ENCODE measurements around the gene ID2.

ID2 gene

DNA sequence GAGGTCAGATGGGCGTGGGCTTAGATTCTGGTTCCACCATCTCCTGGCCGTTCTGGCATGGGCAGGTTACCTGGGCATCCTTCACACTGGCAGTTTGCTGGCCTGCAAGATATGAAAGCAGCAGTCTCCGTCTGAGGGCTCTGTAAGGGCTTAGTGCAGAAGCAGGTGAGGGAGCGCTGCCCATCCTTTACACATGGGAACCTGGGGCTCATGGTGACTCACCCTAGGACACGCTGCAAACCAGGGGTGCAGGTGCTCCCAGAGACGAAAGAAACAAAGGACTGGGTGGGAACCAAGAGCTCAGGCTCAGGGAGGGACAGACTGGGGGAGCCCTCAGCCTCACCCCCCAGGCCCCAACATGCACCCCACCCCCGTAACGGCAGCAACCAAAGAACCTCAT lies 10.7 kb upstream of the ID2 start:
- H3K4me3 ChIP-seq (ENCODE audit: low read length in 2 of 2) = peak overlapping the region in 1 of 2 donors; percentile 22
- H3K23ac ChIP-seq (ENCODE audit: low read depth, low read length, poor library complexity) = no peak overlapping the region
- no peak overlapping the region for H2AFZ ChIP-seq (ENCODE audit: low read length)
- peaks cover 0 to 10% (median 3%) of the 10 kb centered on the region in 3 experiments for H3K27me3 ChIP-seq (ENCODE audit: control insufficient read depth in 3 of 3, insufficient read depth in 3 of 3, low read depth in 1 of 3, low read length in 3 of 3)
- no peak overlapping the region for H4K8ac ChIP-seq (ENCODE audit: low read depth, low read length)
- no peak overlapping the region for H3K4me2 ChIP-seq (ENCODE audit: insufficient read depth, low read length, poor library complexity, severe bottlenecking)
- peaks cover 16 to 22% of the 10 kb centered on the region in 2 donors for H3K9me3 ChIP-seq (replicated peaks in 1 of 2; ENCODE audit: control insufficient read depth in 2 of 2, insufficient read depth in 1 of 2, low read depth in 1 of 2, low read length in 2 of 2)
- H2BK15ac ChIP-seq (ENCODE audit: low read length) = no peak overlapping the region
- no peak overlapping the region for H2BK5ac ChIP-seq (ENCODE audit: low read length)
- H3K9ac ChIP-seq (ENCODE audit: low read depth, low read length, poor library complexity) = peak overlapping the region; percentile 53
- no peaks in the 10 kb centered on the region for H3K36me3 ChIP-seq (replicated peaks in 1 of 2; ENCODE audit: control insufficient read depth in 2 of 2, insufficient read depth in 2 of 2, low read length in 2 of 2)
- H2BK120ac ChIP-seq (ENCODE audit: low read depth, low read length) = no peak overlapping the region
- DNase-seq (ENCODE audit: low spot score) = no peak
- WGBS, 2 donors (ENCODE audit: extremely low coverage in 2 of 2, insufficient read length in 2 of 2, insufficient replicate concordance in 1 of 2) = no CpG with 5 or more reads among the region's 8 CpGs
- H4K91ac ChIP-seq (ENCODE audit: low read depth, low read length, poor library complexity) = no peak overlapping the region
- no peak overlapping the region for H2BK12ac ChIP-seq (ENCODE audit: low read length)
- no peak overlapping the region for H3K14ac ChIP-seq (ENCODE audit: low read length)
- no peak overlapping the region for H3K4ac ChIP-seq (ENCODE audit: low read length)
- peak overlapping the region; percentile 23 for H2AK5ac ChIP-seq (ENCODE audit: low read depth, low read length)
- H3K27ac ChIP-seq (replicated peaks; ENCODE audit: low read length) = no peak overlapping the region
- H3K18ac ChIP-seq (ENCODE audit: low read length) = peak overlapping the region; percentile 46
- no peaks in the 10 kb centered on the region for H3K79me1 ChIP-seq (ENCODE audit: low read depth, low read length)
- peaks cover 0 to 4% of the 10 kb centered on the region in 2 donors for H3K4me1 ChIP-seq (ENCODE audit: control insufficient read depth in 2 of 2, insufficient read depth in 1 of 2, low read depth in 1 of 2, low read length in 2 of 2)

DNA sequence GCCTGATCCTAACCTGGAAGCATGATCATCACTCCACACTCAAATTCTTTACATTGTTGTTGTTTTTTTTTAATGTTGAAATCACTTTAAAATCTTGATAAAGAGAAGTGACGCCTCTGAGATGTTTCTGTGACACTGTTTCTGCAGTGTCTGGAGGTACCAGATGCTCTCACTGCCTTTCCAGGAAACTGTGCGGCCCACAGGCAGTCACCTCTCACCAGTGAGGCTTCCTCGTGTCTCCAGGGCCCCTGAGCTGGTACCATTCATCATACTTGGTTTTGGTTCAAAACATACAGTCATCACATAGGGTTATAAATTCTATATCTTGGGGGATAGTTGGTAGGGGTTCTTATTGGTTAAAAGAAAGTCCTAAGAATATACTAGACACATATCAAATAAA lies 10.1 kb upstream of the ID2 start:
- Histone ChIP-seq H3K23ac (ENCODE audit: low read depth, low read length, poor library complexity) (no peak overlapping the region), H3K4me2 (ENCODE audit: insufficient read depth, low read length, poor library complexity, severe bottlenecking) (no peak overlapping the region), H2BK120ac (ENCODE audit: low read depth, low read length) (no peak overlapping the region), H4K91ac (ENCODE audit: low read depth, low read length, poor library complexity) (no peak overlapping the region), H2AK5ac (ENCODE audit: low read depth, low read length) (no peak overlapping the region), H2BK15ac (ENCODE audit: low read length) (no peak overlapping the region), H3K4ac (ENCODE audit: low read length) (no peak overlapping the region), H2BK12ac (ENCODE audit: low read length) (no peak overlapping the region), H2BK5ac (ENCODE audit: low read length) (no peak overlapping the region), H3K9me3 (replicated peaks in 1 of 2; ENCODE audit: control insufficient read depth in 2 of 2, insufficient read depth in 1 of 2, low read depth in 1 of 2, low read length in 2 of 2) (peaks cover 15 to 25% of the 10 kb centered on the region in 2 donors), H3K18ac (ENCODE audit: low read length) (no peak overlapping the region), H2AFZ (ENCODE audit: low read length) (no peak overlapping the region), H3K14ac (ENCODE audit: low read length) (no peak overlapping the region), H3K4me1 (ENCODE audit: control insufficient read depth in 2 of 2, insufficient read depth in 1 of 2, low read depth in 1 of 2, low read length in 2 of 2) (peaks cover 0 to 7% of the 10 kb centered on the region in 2 donors), H3K27me3 (ENCODE audit: control insufficient read depth in 3 of 3, insufficient read depth in 3 of 3, low read depth in 1 of 3, low read length in 3 of 3) (peaks cover 0 to 16% (median 4%) of the 10 kb centered on the region in 3 experiments), H3K4me3 (ENCODE audit: low read length in 2 of 2) (no peak overlapping the region), H3K79me1 (ENCODE audit: low read depth, low read length) (no peaks in the 10 kb centered on the region), H3K36me3 (replicated peaks in 1 of 2; ENCODE audit: control insufficient read depth in 2 of 2, insufficient read depth in 2 of 2, low read length in 2 of 2) (no peaks in the 10 kb centered on the region), H4K8ac (ENCODE audit: low read depth, low read length) (no peak overlapping the region), H3K9ac (ENCODE audit: low read depth, low read length, poor library complexity) (no peak overlapping the region), H3K27ac (replicated peaks; ENCODE audit: low read length) (no peak overlapping the region)
- WGBS, 2 donors (ENCODE audit: extremely low coverage in 2 of 2, insufficient read length in 2 of 2, insufficient replicate concordance in 1 of 2) = no CpG with 5 or more reads among the region's 3 CpGs
- no peak for DNase-seq (ENCODE audit: low spot score)

DNA sequence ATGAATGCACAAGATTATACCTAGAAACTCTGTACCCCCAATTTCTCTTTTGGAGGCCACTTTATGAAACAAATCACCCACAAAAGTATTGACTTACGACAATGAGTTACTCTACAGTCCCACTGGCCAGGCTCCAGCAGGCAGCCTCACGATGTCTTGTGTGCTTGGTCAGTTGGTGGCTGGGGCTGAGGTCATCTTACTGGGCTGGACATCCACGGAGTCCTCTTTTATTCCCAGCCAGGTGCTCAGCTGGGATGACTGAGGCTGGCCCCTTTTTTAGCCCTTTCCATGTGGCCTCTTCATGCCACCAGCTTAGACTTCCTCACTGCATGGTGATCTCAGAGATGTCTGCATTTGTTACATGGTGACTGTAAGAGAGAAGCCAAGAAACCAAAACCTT lies 8.9 kb upstream of the ID2 start:
- Histone ChIP-seq H3K79me1 (ENCODE audit: low read depth, low read length) (no peaks in the 10 kb centered on the region), H4K8ac (ENCODE audit: low read depth, low read length) (no peak overlapping the region), H3K18ac (ENCODE audit: low read length) (no peak overlapping the region), H2AK5ac (ENCODE audit: low read depth, low read length) (no peak overlapping the region), H4K91ac (ENCODE audit: low read depth, low read length, poor library complexity) (no peak overlapping the region), H3K4me1 (ENCODE audit: control insufficient read depth in 2 of 2, insufficient read depth in 1 of 2, low read depth in 1 of 2, low read length in 2 of 2) (peaks cover 6 to 11% of the 10 kb centered on the region in 2 donors), H3K27me3 (ENCODE audit: control insufficient read depth in 3 of 3, insufficient read depth in 3 of 3, low read depth in 1 of 3, low read length in 3 of 3) (peaks cover 0 to 16% (median 4%) of the 10 kb centered on the region in 3 experiments), H2BK5ac (ENCODE audit: low read length) (no peak overlapping the region), H3K14ac (ENCODE audit: low read length) (no peak overlapping the region), H3K36me3 (replicated peaks in 1 of 2; ENCODE audit: control insufficient read depth in 2 of 2, insufficient read depth in 2 of 2, low read length in 2 of 2) (no peaks in the 10 kb centered on the region), H3K9ac (ENCODE audit: low read depth, low read length, poor library complexity) (no peak overlapping the region), H3K9me3 (replicated peaks in 1 of 2; ENCODE audit: control insufficient read depth in 2 of 2, insufficient read depth in 1 of 2, low read depth in 1 of 2, low read length in 2 of 2) (peaks cover 15 to 25% of the 10 kb centered on the region in 2 donors), H3K23ac (ENCODE audit: low read depth, low read length, poor library complexity) (no peak overlapping the region), H2AFZ (ENCODE audit: low read length) (no peak overlapping the region), H2BK120ac (ENCODE audit: low read depth, low read length) (no peak overlapping the region), H2BK12ac (ENCODE audit: low read length) (no peak overlapping the region), H3K4me3 (ENCODE audit: low read length in 2 of 2) (no peak overlapping the region), H2BK15ac (ENCODE audit: low read length) (no peak overlapping the region), H3K4ac (ENCODE audit: low read length) (no peak overlapping the region), H3K4me2 (ENCODE audit: insufficient read depth, low read length, poor library complexity, severe bottlenecking) (no peak overlapping the region), H3K27ac (replicated peaks; ENCODE audit: low read length) (no peak overlapping the region)
- no peak for DNase-seq (ENCODE audit: low spot score)
- WGBS, 2 donors (ENCODE audit: extremely low coverage in 2 of 2, insufficient read length in 2 of 2, insufficient replicate concordance in 1 of 2) = no CpG with 5 or more reads among the region's 3 CpGs

DNA sequence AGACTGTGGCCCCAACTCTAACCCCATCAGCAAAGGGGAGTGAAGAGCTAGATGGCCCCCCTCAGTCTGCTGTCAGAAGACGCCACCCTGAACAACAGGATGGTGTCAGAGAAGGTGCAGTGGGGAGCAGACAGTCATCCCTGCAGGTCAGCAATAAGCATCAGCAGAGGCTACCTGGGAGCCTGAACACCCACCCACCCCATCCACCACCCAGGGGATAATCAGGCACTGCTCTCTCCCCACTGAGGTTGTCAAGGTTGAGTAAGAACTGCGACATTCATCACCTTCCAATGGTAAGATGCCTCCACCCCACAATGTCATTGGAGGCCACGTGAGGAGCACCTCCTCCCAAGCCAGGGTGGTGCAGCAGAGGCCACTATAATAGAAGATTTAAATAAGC lies 8.5 kb upstream of the ID2 start:
- no peak overlapping the region for H3K4me3 ChIP-seq (ENCODE audit: low read length in 2 of 2)
- no peak overlapping the region for H3K23ac ChIP-seq (ENCODE audit: low read depth, low read length, poor library complexity)
- no peaks in the 10 kb centered on the region for H3K79me1 ChIP-seq (ENCODE audit: low read depth, low read length)
- H3K9me3 ChIP-seq (replicated peaks in 1 of 2; ENCODE audit: control insufficient read depth in 2 of 2, insufficient read depth in 1 of 2, low read depth in 1 of 2, low read length in 2 of 2) = peaks cover 15 to 25% of the 10 kb centered on the region in 2 donors
- no peak overlapping the region for H3K4ac ChIP-seq (ENCODE audit: low read length)
- H3K4me1 ChIP-seq (ENCODE audit: control insufficient read depth in 2 of 2, insufficient read depth in 1 of 2, low read depth in 1 of 2, low read length in 2 of 2) = peaks cover 6 to 11% of the 10 kb centered on the region in 2 donors
- H3K36me3 ChIP-seq (replicated peaks in 1 of 2; ENCODE audit: control insufficient read depth in 2 of 2, insufficient read depth in 2 of 2, low read length in 2 of 2) = no peaks in the 10 kb centered on the region
- no peak overlapping the region for H3K4me2 ChIP-seq (ENCODE audit: insufficient read depth, low read length, poor library complexity, severe bottlenecking)
- H3K18ac ChIP-seq (ENCODE audit: low read length) = no peak overlapping the region
- no peak overlapping the region for H2AK5ac ChIP-seq (ENCODE audit: low read depth, low read length)
- peaks cover 0 to 16% (median 4%) of the 10 kb centered on the region in 3 experiments for H3K27me3 ChIP-seq (ENCODE audit: control insufficient read depth in 3 of 3, insufficient read depth in 3 of 3, low read depth in 1 of 3, low read length in 3 of 3)
- no peak for DNase-seq (ENCODE audit: low spot score)
- WGBS, 2 donors (ENCODE audit: extremely low coverage in 2 of 2, insufficient read length in 2 of 2, insufficient replicate concordance in 1 of 2) = no CpG with 5 or more reads among the region's 3 CpGs
- no peak overlapping the region for H2BK15ac ChIP-seq (ENCODE audit: low read length)
- no peak overlapping the region for H2AFZ ChIP-seq (ENCODE audit: low read length)
- H2BK5ac ChIP-seq (ENCODE audit: low read length) = no peak overlapping the region
- no peak overlapping the region for H3K9ac ChIP-seq (ENCODE audit: low read depth, low read length, poor library complexity)
- no peak overlapping the region for H4K91ac ChIP-seq (ENCODE audit: low read depth, low read length, poor library complexity)
- H2BK120ac ChIP-seq (ENCODE audit: low read depth, low read length) = no peak overlapping the region
- no peak overlapping the region for H3K27ac ChIP-seq (replicated peaks; ENCODE audit: low read length)
- no peak overlapping the region for H4K8ac ChIP-seq (ENCODE audit: low read depth, low read length)
- no peak overlapping the region for H3K14ac ChIP-seq (ENCODE audit: low read length)
- H2BK12ac ChIP-seq (ENCODE audit: low read length) = no peak overlapping the region
